RWPE2 (cell line): Measurements from ENCODE around the gene MEF2C.

Source experiments
- ATAC-seq: fragments of 200-7000 bp; cut with Tn5 transposase; 3 replicates; pipeline ENCODE4 v1.9.1; 2021; ENCODE audit warnings: low read depth
- DNase-seq: peaks from one replicate; pipeline ENCODE4 v3.0.0-alpha.2; 2020; ENCODE audit warnings: low spot score
- H3K27ac ChIP-seq: fragments of 450-650 bp; 2 replicates; pipeline ENCODE4 v1.5.1; 2017; ENCODE audit warnings: mild to moderate bottlenecking; ENCODE audit not compliant: poor library complexity, severe bottlenecking
- H3K27me3 ChIP-seq: fragments of 250-450 bp; sonication (Bioruptor Pico); 2 replicates; pipeline ENCODE4 v1.5.1; 2021; ENCODE audit warnings: mild to moderate bottlenecking, moderate library complexity; ENCODE audit not compliant: insufficient read depth, poor library complexity, severe bottlenecking
- H3K36me3 ChIP-seq: fragments of 250-450 bp; sonication (Bioruptor Pico); 2 replicates; pipeline ENCODE4 v1.5.1; 2020; ENCODE audit warnings: low read depth, mild to moderate bottlenecking, moderate library complexity
- H3K4me1 ChIP-seq: fragments of 250-450 bp; sonication (Bioruptor Pico); 2 replicates; pipeline ENCODE4 v1.5.1; 2021; ENCODE audit warnings: mild to moderate bottlenecking, moderate library complexity; ENCODE audit not compliant: insufficient read depth, poor library complexity, severe bottlenecking
- H3K4me3 ChIP-seq: fragments of 250-450 bp; sonication (Bioruptor Pico); 2 replicates; pipeline ENCODE4 v1.5.1; 2021; ENCODE audit warnings: mild to moderate bottlenecking, moderate library complexity; ENCODE audit not compliant: severe bottlenecking
- H3K9me3 ChIP-seq: fragments of 250-450 bp; sonication (Bioruptor Pico); 2 replicates; pipeline ENCODE4 v1.5.1; 2021; ENCODE audit warnings: mild to moderate bottlenecking, moderate library complexity; ENCODE audit not compliant: severe bottlenecking
- TF ChIP-seq, protein P1 (sequence below): fragments of 450-650 bp; IDR thresholded peaks from one replicate; pipeline ENCODE4 v1.5.1; 2017; ENCODE audit warnings: mild to moderate bottlenecking, moderate library complexity; ENCODE audit not compliant: poor library complexity, severe bottlenecking

Gene MEF2C

DNA sequence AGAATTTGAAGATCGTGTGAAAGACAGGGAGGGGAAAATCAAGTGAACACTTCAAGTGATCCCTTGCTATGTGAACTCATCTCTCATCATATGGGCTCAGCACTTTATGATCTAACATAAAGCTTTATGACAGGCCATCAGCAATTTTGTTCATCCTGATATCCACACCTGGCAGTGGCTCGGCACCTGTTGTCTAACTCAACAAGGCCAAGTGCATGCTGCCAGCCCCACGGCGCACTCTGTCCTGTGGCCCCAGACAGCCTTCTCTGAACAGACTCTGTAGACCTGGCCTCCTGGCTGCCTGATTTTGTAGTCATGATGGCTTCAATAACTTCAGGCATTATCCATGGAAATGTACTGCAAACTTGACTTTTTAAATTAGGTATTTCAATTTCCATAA is 106.3 kb downstream of the MEF2C start:
- H3K36me3 ChIP-seq, result no peaks in the 10 kb centered on the region
- H3K27me3 ChIP-seq, result no peaks in the 10 kb centered on the region
- no peak overlapping the region for H3K4me3 ChIP-seq
- no peaks in the 10 kb centered on the region for H3K9me3 ChIP-seq
- no peak overlapping the region for H3K27ac ChIP-seq
- DNase-seq, result no peak
- ATAC-seq, result no peak
- H3K4me1 ChIP-seq, result no peaks in the 10 kb centered on the region
- TF ChIP-seq, protein P1, sequence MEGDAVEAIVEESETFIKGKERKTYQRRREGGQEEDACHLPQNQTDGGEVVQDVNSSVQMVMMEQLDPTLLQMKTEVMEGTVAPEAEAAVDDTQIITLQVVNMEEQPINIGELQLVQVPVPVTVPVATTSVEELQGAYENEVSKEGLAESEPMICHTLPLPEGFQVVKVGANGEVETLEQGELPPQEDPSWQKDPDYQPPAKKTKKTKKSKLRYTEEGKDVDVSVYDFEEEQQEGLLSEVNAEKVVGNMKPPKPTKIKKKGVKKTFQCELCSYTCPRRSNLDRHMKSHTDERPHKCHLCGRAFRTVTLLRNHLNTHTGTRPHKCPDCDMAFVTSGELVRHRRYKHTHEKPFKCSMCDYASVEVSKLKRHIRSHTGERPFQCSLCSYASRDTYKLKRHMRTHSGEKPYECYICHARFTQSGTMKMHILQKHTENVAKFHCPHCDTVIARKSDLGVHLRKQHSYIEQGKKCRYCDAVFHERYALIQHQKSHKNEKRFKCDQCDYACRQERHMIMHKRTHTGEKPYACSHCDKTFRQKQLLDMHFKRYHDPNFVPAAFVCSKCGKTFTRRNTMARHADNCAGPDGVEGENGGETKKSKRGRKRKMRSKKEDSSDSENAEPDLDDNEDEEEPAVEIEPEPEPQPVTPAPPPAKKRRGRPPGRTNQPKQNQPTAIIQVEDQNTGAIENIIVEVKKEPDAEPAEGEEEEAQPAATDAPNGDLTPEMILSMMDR, result no peak

DNA sequence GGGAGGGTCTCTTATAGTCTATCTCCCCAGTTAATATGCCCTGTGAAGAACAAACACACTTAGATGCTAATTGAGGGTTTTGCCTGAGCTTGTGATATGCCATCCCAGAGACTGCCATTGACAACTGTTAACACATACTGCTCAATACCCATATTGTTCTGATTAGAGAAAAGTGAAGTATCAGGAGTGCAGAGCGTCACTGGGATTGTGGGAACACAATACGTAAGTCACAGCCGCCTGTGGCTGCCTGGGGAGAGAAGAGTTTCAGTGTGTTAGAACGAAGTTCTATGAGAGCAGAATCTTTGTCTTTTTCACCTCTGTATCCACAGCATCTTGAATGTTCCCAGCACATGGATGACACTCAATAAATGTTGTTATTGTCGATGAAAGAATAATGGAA is 110.2 kb downstream of the MEF2C start:
- TF ChIP-seq, protein P1, result no peak
- Histone ChIP-seq H3K36me3 (no peaks in the 10 kb centered on the region), H3K9me3 (no peaks in the 10 kb centered on the region), H3K27me3 (no peaks in the 10 kb centered on the region), H3K4me3 (no peak overlapping the region), H3K4me1 (no peaks in the 10 kb centered on the region), H3K27ac (no peak overlapping the region)
- ATAC-seq, result no peak
- no peak for DNase-seq

GRCh38 chr5:88772047-88772446 is 110.9 kb downstream of the MEF2C start:
- Histone ChIP-seq H3K36me3 (no peaks in the 10 kb centered on the region), H3K27me3 (no peaks in the 10 kb centered on the region), H3K4me3 (no peak overlapping the region), H3K9me3 (no peaks in the 10 kb centered on the region), H3K4me1 (no peaks in the 10 kb centered on the region), H3K27ac (no peak overlapping the region)
- TF ChIP-seq, protein P1, result no peak
- DNase-seq (no peak), ATAC-seq (no peak)

- no peak overlapping the region for H3K4me3 ChIP-seq
- ATAC-seq (peak; percentile 33; the same call in 1 of the 3 replicates), DNase-seq (no peak)
- H3K27ac ChIP-seq, result no peak overlapping the region
- no peaks in the 10 kb centered on the region for H3K36me3 ChIP-seq
- H3K9me3 ChIP-seq, result no peaks in the 10 kb centered on the region
- H3K27me3 ChIP-seq, result no peaks in the 10 kb centered on the region
- H3K4me1 ChIP-seq, result no peaks in the 10 kb centered on the region
- TF ChIP-seq, protein P1, result no peak
Measured at GRCh38 chr5:88770276-88771257, 112.4 kb downstream of the MEF2C start.

DNA sequence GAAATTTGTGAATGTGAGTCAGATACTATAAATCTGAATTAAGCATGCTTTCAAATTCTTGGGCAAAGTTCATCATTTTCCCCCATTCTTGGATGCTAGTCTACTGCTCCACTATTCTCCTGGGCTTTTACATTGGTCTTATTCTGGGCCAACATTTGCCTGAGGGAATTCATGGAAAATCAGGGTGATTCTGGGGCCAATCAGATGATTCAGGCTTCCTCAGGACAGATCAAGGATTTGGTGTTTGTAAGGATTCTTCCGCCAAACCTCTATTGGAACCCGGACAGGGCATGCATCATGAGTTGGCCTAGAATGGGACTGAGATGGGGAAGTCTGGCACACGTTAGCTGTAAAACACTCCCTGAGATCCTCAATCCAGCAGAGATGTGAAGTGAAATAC is 113.8 kb downstream of the MEF2C start:
- DNase-seq (no peak), ATAC-seq (no peak)
- Histone ChIP-seq H3K4me3 (no peak overlapping the region), H3K27me3 (no peaks in the 10 kb centered on the region), H3K27ac (no peak overlapping the region), H3K4me1 (no peaks in the 10 kb centered on the region), H3K36me3 (no peaks in the 10 kb centered on the region), H3K9me3 (no peaks in the 10 kb centered on the region)
- TF ChIP-seq, protein P1, result no peak
